ENCODE results near the gene SLC25A46.

DNA sequence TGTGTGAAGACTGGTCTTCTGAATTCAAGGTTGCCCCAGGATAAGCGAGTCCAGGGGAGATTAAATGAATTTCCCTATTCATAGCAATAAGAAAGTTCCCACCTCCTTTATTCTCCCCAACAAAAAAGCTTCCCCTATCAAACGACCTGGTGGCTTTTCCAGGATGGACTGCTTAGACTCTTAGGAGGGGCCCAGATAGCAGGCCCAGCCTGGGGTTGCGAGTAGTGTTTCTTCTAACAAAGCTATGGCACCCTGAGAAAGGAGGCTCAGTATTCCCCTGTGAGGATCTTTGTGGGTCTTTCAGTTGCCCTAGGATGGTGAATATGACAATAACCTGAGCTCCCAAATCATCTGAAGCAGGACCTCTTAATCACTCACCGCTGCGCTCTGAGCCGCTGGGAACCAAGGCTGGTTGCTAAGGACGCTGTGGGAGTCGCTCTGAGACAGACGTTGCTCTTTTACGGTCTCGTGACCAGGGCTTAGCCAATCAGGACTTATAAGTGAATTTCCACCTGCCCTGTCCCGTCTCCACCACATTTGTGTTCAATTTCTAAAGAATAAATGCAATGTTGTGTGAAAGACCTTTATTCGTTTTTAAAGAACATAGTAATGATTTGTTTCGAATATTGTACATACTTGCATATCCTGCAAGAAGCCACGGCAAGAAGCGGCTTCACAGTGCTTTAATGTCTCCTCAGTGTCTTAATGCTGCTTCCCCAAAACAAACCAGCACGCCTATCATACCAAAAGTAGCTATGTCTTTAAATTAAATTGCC is 12.4 kb upstream of the SLC25A46 start, which contains the start of gene TMEM232:
- TF ChIP-seq EZH2 (IDR thresholded peaks at IDR 0.05; ENCODE audit: insufficient read depth, poor library complexity, severe bottlenecking) (no peak), EZH2phosphoT487 (IDR thresholded peaks at IDR 0.05; ENCODE audit: insufficient read depth, low read depth) (no peak)
